Parathyroid adenoma (tissue), 2 donors: ENCODE results near the gene MCU.

Experiments
- H2AFZ ChIP-seq: fragments of 300-600 bp; sonication (generic); one replicate; pipeline ENCODE4 v1.7.0; 2017; ENCODE audit warnings: antibody characterized with exemption, mild to moderate bottlenecking
- H3K27ac ChIP-seq: fragments of 300-600 bp; sonication (generic); one replicate; pipeline ENCODE4 v1.7.0; 2017
- H3K27me3 ChIP-seq: fragments of 300-600 bp; sonication (generic); one replicate; pipeline ENCODE4 v1.7.0; 2017; ENCODE audit warnings: low read length; ENCODE audit not compliant: control insufficient read depth, insufficient read depth
- H3K36me3 ChIP-seq: fragments of 300-600 bp; sonication (generic); one replicate; pipeline ENCODE4 v1.7.0; 2017; ENCODE audit warnings: low read length; ENCODE audit not compliant: control insufficient read depth, insufficient read depth
- H3K4me1 ChIP-seq: fragments of 300-600 bp; sonication (generic); one replicate; pipeline ENCODE4 v1.7.0; 2017; ENCODE audit warnings: control low read depth
- H3K4me2 ChIP-seq: fragments of 300-600 bp; sonication (generic); one replicate; pipeline ENCODE4 v1.7.0; 2017; ENCODE audit warnings: low read length
- H3K4me3 ChIP-seq: fragments of 300-600 bp; sonication (generic); one replicate; pipeline ENCODE4 v1.7.0; 2017; ENCODE audit warnings: low read depth, low read length
- H3K79me2 ChIP-seq: fragments of 300-600 bp; sonication (generic); one replicate; pipeline ENCODE4 v1.7.0; 2017; ENCODE audit warnings: control low read depth
- H3K9ac ChIP-seq: fragments of 300-600 bp; sonication (generic); one replicate; pipeline ENCODE4 v1.7.0; 2017; ENCODE audit warnings: mild to moderate bottlenecking
- H3K9me3 ChIP-seq: fragments of 300-600 bp; sonication (generic); one replicate; pipeline ENCODE4 v1.7.0; 2017; ENCODE audit warnings: low read length; ENCODE audit not compliant: control insufficient read depth
- CTCF ChIP-seq: fragments of 300-600 bp; sonication (generic); IDR thresholded peaks from one replicate; pipeline ENCODE4 v1.7.0; 2017; ENCODE audit warnings: antibody characterized with exemption, mild to moderate bottlenecking
- donor health status: primary hyperparathyroidism.

Gene MCU

GRCh38 chr10:72792288-72792687 lies 100.3 kb downstream of the MCU start:
- no peaks in the 10 kb centered on the region for H3K36me3 ChIP-seq
- no peak overlapping the region for H3K4me3 ChIP-seq
- no peaks in the 10 kb centered on the region for H3K79me2 ChIP-seq
- no peaks in the 10 kb centered on the region for H3K9me3 ChIP-seq
- no peak overlapping the region for H3K4me2 ChIP-seq
- TF ChIP-seq CTCF, result no peak
- H2AFZ ChIP-seq, result no peak overlapping the region
- no peak overlapping the region for H3K9ac ChIP-seq
- H3K4me1 ChIP-seq, result no peaks in the 10 kb centered on the region
- H3K27me3 ChIP-seq, result no peaks in the 10 kb centered on the region
- no peak overlapping the region for H3K27ac ChIP-seq

- peaks cover 8% of the 10 kb centered on the region for H3K79me2 ChIP-seq
- H2AFZ ChIP-seq, result no peak overlapping the region
- no peaks in the 10 kb centered on the region for H3K4me1 ChIP-seq
- no peak overlapping the region for H3K9ac ChIP-seq
- no peak overlapping the region for H3K27ac ChIP-seq
- TF ChIP-seq CTCF, result no peak
- H3K9me3 ChIP-seq, result no peaks in the 10 kb centered on the region
- H3K27me3 ChIP-seq, result no peaks in the 10 kb centered on the region
- no peak overlapping the region for H3K4me3 ChIP-seq
- H3K4me2 ChIP-seq, result no peak overlapping the region
- H3K36me3 ChIP-seq, result no peaks in the 10 kb centered on the region
These were observed 101.8 kb downstream of the MCU start for GRCh38 chr10:72793752-72794151.

GRCh38 chr10:72794260-72794659 lies 102.3 kb downstream of the MCU start:
- Histone ChIP-seq H3K4me2 (no peak overlapping the region), H2AFZ (no peak overlapping the region), H3K9me3 (no peaks in the 10 kb centered on the region), H3K27ac (no peak overlapping the region), H3K9ac (no peak overlapping the region), H3K27me3 (no peaks in the 10 kb centered on the region), H3K79me2 (peaks cover 8% of the 10 kb centered on the region), H3K4me1 (no peaks in the 10 kb centered on the region), H3K36me3 (no peaks in the 10 kb centered on the region), H3K4me3 (no peak overlapping the region)
- TF ChIP-seq CTCF, result no peak

- Histone ChIP-seq H2AFZ (no peak overlapping the region), H3K36me3 (no peaks in the 10 kb centered on the region), H3K4me3 (no peak overlapping the region), H3K27me3 (no peaks in the 10 kb centered on the region), H3K4me1 (no peaks in the 10 kb centered on the region), H3K9ac (no peak overlapping the region), H3K4me2 (no peak overlapping the region), H3K27ac (no peak overlapping the region), H3K79me2 (peaks cover 8% of the 10 kb centered on the region), H3K9me3 (no peaks in the 10 kb centered on the region)
- no peak for TF ChIP-seq CTCF
These were observed 104.1 kb downstream of the MCU start for GRCh38 chr10:72796042-72796441.

- no peaks in the 10 kb centered on the region for H3K36me3 ChIP-seq
- no peak overlapping the region for H3K27ac ChIP-seq
- H3K79me2 ChIP-seq, result peaks cover 8% of the 10 kb centered on the region
- H3K27me3 ChIP-seq, result no peaks in the 10 kb centered on the region
- H3K4me1 ChIP-seq, result no peaks in the 10 kb centered on the region
- no peak overlapping the region for H3K4me3 ChIP-seq
- no peak for TF ChIP-seq CTCF
- H3K4me2 ChIP-seq, result no peak overlapping the region
- H3K9me3 ChIP-seq, result no peaks in the 10 kb centered on the region
- no peak overlapping the region for H3K9ac ChIP-seq
- no peak overlapping the region for H2AFZ ChIP-seq
These were observed 104.6 kb downstream of the MCU start for GRCh38 chr10:72796538-72796937.
